A204.1 (cell line): ENCODE measurements around the gene CAMTA1.
"Not testable (repeated sequence)": the region's sequence is repeated elsewhere in the genome, so short reads cannot be mapped to it uniquely, and the experiment has no call there.

Experiments
- FAIRE-seq: peaks from 2 replicates; lab custom pipeline; 2012; peaks lifted over from hg19 to GRCh38; lab: Jason Lieb, UNC

The CAMTA1 gene

GRCh38 chr1:7707527-7707926 is 922.3 kb downstream of the CAMTA1 start:
- no peak for FAIRE-seq

- not testable (repeated sequence) for FAIRE-seq
Measured at GRCh38 chr1:7708065-7708464, 922.8 kb downstream of the CAMTA1 start.

GRCh38 chr1:7710859-7711258 is 925.6 kb downstream of the CAMTA1 start:
- no peak for FAIRE-seq

- FAIRE-seq = no peak
Measured at GRCh38 chr1:7712731-7713323, 927.6 kb downstream of the CAMTA1 start.

DNA sequence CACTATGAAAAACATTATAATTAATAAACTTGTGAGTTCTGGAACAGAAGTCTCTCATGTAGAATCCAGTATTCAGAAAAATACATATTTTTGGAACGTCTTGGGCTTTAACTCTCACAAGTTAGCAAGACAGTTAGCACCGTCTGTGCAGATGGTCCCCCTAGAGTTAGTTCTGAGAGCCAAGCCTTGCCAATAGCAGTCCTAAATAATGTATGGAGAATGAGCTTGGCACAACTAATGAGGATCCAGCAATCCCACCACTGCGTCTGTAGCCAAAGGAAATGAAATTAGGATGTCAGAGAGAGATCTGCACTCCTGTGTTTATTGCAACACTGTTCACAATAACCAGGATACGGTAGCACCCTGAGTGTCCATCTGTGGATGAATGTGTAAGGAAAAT is 931.3 kb downstream of the CAMTA1 start:
- FAIRE-seq = no peak

- no peak for FAIRE-seq
Measured at GRCh38 chr1:7717748-7718368, 932.6 kb downstream of the CAMTA1 start.

DNA sequence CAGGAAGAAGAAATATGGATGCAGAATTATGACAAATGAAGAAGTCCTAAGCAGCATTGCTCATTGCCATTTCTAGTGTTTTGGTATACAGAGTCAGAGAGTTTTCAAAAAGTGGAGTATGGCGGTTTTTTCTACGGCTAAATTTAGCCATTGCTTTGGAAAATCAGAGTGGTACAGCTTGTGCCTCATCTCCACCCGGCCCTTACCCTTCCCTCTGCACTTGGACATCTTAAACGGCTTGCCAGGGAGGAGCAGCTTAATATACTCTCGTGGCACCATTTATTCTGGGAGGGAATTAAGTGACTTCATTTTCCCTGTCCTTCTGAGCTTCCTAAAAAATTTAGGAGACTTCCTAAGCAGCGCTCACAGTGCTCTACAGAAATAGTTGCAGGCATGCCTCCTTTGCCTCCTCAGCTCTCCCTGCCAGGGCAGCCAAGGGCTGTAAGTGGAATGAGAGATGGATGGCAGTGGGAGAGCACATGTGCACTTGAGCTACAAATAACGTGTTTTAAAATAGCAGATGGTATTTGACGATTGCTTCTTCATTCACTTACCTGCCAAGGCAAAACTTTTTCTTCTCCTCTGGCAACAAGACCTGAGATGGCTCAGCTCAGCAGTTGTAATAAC is 934.3 kb downstream of the CAMTA1 start:
- no peak for FAIRE-seq

DNA sequence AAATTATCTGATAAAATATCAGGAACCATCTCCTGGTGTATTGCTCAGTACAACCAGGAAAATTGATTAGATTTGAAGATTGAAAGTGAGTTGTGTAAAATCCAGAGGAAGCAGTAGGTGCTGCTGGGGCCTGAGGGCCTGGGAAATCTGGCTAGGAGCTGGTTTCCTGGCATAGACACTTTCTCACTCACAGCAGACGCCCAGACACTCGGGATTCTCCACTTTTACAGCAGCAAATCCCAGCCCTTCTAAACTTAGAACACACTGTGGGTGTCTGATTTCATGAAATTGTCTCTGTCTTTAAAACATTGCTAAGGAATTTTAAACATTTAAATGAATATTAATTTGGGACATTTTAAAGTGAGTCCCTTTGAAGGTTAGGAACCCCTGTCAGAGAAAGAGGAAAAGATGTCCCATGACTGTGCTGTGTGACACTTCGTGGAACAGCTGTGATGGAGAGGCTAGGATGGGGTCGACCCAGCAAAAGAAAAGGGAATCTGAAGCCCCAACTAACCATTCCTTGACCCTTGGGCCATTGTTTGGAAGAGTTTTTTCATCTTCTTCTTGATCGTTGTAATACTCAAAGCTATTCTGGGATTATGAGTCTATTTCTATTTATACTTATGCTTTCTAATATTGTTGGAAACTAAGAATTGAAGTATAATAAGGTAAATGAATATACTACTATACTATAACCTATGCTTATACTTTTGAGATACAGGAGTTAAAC is 936.9 kb downstream of the CAMTA1 start:
- no peak for FAIRE-seq

- no peak for FAIRE-seq
Measured at GRCh38 chr1:7722670-7723012, 937.4 kb downstream of the CAMTA1 start.

DNA sequence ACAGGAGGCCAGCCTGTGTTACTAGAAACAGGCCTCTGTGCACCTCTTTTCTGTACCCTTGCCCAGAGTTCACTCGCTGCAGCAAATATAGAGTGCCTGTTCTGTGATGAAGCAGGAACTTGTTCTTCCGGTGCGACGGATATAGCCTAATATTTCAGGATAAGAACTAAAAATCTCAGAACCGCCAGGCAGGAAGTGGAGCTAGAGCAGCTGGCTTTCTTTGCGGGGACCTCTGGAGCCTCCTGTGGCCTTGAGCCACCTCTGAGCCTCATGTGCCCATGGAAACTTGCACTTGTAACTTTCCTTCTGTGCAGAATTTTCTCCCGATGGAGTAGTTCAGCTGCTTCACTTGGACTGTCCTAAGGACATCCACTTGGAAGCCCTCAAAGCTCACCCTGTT is 941.4 kb downstream of the CAMTA1 start:
- FAIRE-seq = no peak

DNA sequence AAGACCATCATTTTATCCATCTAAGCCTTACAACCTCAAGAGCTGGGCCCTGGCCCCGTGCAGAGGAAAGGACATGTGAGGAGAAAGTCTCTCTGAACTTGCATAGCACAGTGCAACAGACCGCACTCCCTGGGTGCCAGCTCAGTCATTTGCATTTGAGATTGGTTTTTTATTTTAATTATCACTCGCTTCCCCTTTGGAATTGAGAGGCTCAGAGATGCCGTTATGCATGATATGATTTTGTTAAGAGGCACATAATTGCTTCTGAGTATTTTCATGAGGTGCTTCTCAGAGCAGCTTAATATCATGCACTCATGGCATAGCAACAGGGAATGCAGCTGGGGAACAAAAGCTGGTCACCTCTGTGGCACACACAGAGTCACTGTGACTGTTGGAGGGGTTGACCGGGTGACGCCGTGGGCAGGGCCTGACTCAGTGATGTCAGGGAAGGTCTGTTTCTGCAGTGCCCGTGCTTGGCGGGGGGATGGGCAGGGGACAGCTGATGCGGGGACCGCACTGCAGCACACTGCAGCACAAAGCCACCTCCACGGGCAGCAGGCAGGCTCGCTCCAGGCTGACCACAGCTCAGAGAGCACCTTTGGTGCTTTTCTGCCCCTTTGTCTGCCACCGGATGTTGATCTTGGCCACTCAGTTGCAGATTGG is 942.7 kb downstream of the CAMTA1 start:
- FAIRE-seq = no peak

DNA sequence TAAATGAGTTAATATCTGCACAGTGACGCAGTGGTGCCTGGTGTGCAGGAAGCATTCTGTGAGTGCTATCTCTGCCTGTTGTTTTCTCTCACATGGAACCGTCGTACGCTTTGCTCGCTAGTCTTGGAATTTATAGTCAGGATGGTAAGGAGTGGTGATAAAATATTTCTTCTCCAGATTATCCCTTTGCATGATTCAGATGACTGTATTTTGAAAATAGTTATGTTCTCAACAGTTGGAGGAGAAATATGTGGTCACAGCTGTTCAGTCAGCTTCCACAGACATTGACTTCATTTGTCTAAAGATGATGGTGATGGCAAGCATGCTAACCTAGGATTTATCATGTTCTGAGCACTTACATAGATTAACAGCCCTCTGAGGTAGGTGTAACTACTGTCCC is 944.5 kb downstream of the CAMTA1 start:
- no peak for FAIRE-seq

DNA sequence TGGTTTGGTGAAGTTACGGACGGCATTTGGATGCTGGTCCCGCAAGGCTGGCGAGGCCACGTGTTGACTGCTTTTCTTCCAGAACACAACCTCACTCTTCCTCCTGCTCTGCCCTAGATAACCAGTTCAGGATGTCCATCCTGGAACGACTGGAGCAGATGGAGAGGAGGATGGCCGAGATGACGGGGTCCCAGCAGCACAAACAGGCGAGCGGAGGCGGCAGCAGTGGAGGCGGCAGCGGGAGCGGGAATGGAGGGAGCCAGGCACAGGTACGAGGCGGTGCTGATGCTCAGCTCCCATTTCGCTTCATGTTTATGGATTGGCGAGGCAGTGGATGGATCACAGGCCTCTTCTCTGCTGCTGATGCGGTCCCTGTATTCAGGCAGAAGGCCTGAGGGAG is 947.1 kb downstream of the CAMTA1 start:
- no peak for FAIRE-seq

GRCh38 chr1:7733276-7733675 is 948.0 kb downstream of the CAMTA1 start:
- no peak for FAIRE-seq

DNA sequence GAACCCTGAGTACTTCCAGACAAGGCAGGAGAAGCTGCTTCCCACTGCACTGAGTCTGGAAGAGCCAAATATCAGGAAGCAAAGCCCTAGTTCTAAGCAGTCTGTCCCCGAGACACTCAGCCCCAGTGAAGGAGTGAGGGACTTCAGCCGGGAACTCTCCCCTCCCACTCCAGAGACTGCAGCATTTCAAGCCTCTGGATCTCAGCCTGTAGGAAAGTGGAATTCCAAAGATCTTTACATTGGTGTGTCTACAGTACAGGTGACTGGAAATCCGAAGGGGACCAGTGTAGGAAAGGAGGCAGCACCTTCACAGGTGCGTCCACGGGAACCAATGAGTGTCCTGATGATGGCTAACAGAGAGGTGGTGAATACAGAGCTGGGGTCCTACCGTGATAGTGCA is 952.8 kb downstream of the CAMTA1 start:
- FAIRE-seq = no peak

DNA sequence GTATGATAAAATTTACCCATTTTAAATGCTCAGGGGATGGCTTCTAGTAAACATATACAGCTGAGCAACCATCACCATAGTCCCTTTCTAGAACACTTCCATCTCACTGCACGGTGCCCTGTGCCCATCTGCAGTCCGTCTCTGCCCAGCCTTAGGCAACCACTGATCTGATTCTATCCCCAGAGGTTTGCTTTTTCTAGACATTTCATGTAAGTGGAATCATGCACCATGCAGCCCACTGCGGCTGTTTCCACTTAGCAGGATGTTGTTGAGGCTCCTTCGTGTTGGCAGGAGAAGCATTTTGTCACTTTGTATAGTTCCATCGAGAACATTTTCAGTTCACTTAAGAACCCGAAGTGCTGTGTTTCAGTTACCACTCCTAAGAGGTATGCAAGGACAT is 958.1 kb downstream of the CAMTA1 start:
- FAIRE-seq = no peak

- FAIRE-seq = no peak
Measured at GRCh38 chr1:7744882-7745281, 959.6 kb downstream of the CAMTA1 start.

DNA sequence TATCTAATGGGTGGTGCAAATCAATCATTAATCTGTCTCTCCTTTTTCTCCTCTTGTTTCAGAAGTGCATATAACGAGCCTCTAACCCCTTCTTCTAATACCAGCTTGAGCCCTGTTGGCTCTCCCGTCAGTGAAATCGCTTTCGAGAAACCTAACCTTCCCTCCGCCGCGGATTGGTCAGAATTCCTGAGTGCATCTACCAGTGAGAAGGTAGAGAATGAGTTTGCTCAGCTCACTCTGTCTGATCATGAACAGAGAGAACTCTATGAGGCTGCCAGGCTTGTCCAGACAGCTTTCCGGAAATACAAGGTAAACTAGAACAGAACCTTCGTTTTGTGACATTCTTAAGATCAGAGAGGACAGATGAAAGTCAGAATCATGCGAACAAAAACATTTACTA is 960.5 kb downstream of the CAMTA1 start:
- no peak for FAIRE-seq

DNA sequence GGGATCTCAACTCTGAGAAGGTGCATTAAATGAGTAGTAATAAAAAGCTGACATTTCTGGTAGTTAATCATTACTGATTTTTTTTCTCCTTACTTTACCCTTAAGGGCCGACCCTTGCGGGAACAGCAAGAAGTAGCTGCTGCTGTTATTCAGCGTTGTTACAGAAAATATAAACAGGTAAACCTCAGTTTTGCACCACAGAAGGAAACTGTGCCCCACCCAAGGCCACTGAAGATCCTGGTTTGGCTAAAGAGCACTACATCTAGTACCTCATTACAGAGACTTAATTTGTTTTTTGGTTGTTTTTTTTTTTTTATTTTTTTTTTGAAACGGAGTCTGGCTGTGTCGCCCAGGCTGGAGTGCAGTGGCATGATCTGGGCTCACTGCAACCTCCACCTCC is 962.4 kb downstream of the CAMTA1 start:
- FAIRE-seq = no peak

GRCh38 chr1:7749126-7749525 is 963.9 kb downstream of the CAMTA1 start:
- FAIRE-seq = no peak

- FAIRE-seq = no peak
Measured at GRCh38 chr1:7751174-7751573, 965.9 kb downstream of the CAMTA1 start.

DNA sequence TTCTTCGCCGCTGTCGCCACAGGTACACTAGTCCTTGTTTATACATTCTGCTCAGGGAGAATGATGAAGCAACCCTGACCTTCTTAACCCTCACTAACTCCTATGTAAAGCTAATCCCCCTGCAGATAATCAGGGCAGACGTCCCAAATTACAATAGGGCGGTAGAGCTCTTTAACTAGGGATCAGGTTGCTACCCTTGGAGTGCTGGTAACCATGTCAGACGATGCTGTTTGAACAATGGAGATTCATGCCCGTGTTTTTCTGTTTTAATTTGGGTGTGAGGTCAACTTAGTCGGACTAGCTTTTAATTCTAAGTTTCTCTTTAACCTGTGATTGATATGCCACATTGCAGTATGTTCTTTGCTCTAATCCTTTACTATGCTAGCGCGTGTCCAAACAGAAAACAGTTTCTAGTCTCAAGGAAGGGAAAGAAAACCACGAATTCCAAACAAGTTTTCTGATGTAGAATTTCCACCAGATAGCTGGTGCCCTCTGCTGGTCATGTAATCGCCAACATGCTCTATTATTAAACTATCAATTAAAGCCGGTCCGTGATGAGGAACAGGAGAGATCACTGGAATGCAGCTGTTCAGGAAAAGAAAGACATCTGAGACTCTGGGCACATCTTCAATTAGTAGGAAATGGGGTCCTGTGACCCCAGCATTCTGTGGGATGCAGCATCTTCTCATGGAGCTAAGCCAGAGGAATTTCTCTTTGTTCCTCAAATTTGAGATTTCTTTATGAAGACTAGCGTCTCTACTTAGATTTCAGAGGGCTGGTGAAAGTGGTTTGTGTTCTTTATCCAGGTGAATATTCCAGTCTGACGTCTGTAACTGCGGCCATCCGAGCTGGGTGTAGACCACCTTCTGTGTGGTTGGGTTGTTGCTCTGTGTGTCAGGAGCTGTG is 967.5 kb downstream of the CAMTA1 start:
- FAIRE-seq = peak; percentile 96
